Measurements from ENCODE around the gene TCAF1.

The TCAF1 gene

DNA sequence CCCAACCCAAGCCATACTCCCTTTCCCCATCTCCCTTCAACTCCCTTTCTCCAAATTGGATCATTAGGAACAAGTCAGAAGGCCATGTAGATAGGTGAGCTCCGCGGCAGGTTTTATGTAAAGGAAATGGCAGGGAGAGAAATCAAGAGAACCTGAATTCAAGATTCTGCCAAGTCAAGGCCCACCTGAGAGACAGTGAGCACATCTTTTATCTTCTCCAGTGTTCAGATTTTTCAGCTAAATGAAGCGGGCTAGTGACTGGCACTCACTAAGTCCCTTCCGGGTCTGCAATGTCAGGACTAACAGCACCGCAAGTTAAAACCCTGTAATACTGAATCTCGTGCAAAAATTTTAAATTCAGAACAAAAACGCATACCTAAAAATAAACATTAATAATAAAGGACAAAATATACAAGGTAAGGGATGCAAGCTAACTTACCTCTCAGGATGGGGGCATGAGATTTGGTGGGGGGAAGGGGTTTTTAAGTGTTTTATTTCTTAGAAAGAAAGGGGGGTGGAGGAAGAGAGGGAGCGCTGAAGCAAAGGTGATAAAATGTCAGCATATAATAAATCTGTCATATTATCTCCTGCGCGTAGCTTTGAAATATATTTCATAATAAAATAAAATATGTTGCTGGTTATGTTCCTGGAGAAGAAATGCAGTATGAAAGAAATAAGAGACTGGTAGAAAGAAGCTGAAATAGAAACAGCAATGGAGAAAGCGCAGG lies 17.6 kb downstream of the TCAF1 start:
- Histone ChIP-seq H4K20me1 (ENCODE audit: insufficient read depth, low read length) (peaks cover 34% of the 10 kb centered on the region; the same call in 1 of the 2 replicates), H3K4me3 (ENCODE audit: low read depth in 1 of 2, low read length in 2 of 2) (no peak overlapping the region), H3K4me1 (ENCODE audit: insufficient read depth, low read length) (no peaks in the 10 kb centered on the region), H3K36me3 (ENCODE audit: insufficient read depth, low read length) (peaks cover 4% of the 10 kb centered on the region), H3K9ac (ENCODE audit: low read depth, low read length) (no peak overlapping the region), H3K9me3 (ENCODE audit: insufficient read depth, low read length, severe bottlenecking) (peaks cover 2% of the 10 kb centered on the region), H3K4me2 (ENCODE audit: insufficient read depth, low read length) (no peak overlapping the region), H3K79me2 (ENCODE audit: insufficient read depth, low read length) (peaks cover 56% of the 10 kb centered on the region), H2AFZ (ENCODE audit: low read depth, low read length) (no peak overlapping the region), H3K27ac (ENCODE audit: low read length) (no peak overlapping the region), H3K27me3 (ENCODE audit: insufficient read depth, low read length, poor library complexity) (no peaks in the 10 kb centered on the region)
- no peak for DNase-seq
- no peak for ATAC-seq (ENCODE audit: insufficient read depth, low read depth)
- TF ChIP-seq, protein P1, sequence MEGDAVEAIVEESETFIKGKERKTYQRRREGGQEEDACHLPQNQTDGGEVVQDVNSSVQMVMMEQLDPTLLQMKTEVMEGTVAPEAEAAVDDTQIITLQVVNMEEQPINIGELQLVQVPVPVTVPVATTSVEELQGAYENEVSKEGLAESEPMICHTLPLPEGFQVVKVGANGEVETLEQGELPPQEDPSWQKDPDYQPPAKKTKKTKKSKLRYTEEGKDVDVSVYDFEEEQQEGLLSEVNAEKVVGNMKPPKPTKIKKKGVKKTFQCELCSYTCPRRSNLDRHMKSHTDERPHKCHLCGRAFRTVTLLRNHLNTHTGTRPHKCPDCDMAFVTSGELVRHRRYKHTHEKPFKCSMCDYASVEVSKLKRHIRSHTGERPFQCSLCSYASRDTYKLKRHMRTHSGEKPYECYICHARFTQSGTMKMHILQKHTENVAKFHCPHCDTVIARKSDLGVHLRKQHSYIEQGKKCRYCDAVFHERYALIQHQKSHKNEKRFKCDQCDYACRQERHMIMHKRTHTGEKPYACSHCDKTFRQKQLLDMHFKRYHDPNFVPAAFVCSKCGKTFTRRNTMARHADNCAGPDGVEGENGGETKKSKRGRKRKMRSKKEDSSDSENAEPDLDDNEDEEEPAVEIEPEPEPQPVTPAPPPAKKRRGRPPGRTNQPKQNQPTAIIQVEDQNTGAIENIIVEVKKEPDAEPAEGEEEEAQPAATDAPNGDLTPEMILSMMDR (IDR thresholded peaks at IDR 0.05; ENCODE audit: borderline replicate concordance, extremely low read depth, low read length, poor library complexity, severe bottlenecking): no peak
- no peak for TF ChIP-seq EZH2 (IDR thresholded peaks at IDR 0.05; ENCODE audit: borderline replicate concordance, low read depth, low read length, severe bottlenecking)

GRCh38 chr7:143882604-143883078 lies 19.3 kb downstream of the TCAF1 start:
- Histone ChIP-seq H3K4me2 (ENCODE audit: insufficient read depth, low read length) (no peak overlapping the region), H3K79me2 (ENCODE audit: insufficient read depth, low read length) (peaks cover 42% of the 10 kb centered on the region), H3K36me3 (ENCODE audit: insufficient read depth, low read length) (peaks cover 1% of the 10 kb centered on the region), H3K27ac (ENCODE audit: low read length) (no peak overlapping the region), H3K9ac (ENCODE audit: low read depth, low read length) (no peak overlapping the region), H3K4me3 (ENCODE audit: low read depth in 1 of 2, low read length in 2 of 2) (no peak overlapping the region), H3K27me3 (ENCODE audit: insufficient read depth, low read length, poor library complexity) (no peaks in the 10 kb centered on the region), H2AFZ (ENCODE audit: low read depth, low read length) (no peak overlapping the region), H4K20me1 (ENCODE audit: insufficient read depth, low read length) (peaks cover 39% of the 10 kb centered on the region; the same call in 1 of the 2 replicates), H3K4me1 (ENCODE audit: insufficient read depth, low read length) (no peaks in the 10 kb centered on the region), H3K9me3 (ENCODE audit: insufficient read depth, low read length, severe bottlenecking) (no peaks in the 10 kb centered on the region)
- DNase-seq (no peak), ATAC-seq (ENCODE audit: insufficient read depth, low read depth) (no peak)
- TF ChIP-seq EZH2 (IDR thresholded peaks at IDR 0.05; ENCODE audit: borderline replicate concordance, low read depth, low read length, severe bottlenecking): no peak
- TF ChIP-seq, protein P1 (IDR thresholded peaks at IDR 0.05; ENCODE audit: borderline replicate concordance, extremely low read depth, low read length, poor library complexity, severe bottlenecking): no peak

DNA sequence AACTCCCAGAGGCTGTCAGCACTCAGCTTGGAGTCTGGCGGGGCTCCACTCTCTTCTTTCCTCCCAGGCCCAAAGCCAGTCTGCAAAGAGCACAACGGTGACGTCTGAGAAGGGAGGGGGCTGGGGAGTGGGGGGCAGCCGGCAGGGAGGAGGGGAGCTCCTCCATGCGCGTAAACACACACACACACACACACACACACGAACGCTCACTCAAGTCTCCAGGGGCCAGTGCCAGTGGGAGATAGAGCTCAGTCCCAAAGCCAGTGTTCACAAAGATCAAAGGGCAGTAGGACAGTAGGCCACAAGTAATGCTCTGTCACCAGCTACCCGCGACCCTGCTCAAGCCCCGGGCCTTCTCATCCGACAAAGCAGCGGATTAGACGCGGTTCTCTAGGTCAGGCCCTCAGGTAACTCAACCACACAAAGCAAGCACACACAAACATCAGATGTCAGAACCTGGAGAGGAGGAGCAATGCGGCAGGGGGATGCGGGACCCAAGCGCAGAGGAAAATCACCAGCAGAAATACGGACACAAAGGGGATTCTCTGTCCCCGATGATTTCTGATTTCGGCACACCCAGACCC lies 19.9 kb downstream of the TCAF1 start:
- Histone ChIP-seq H3K9ac (ENCODE audit: low read depth, low read length) (no peak overlapping the region), H3K4me2 (ENCODE audit: insufficient read depth, low read length) (no peak overlapping the region)

More for the DNA sequence above, 19.9 kb downstream of the TCAF1 start:
- H3K4me3 ChIP-seq (ENCODE audit: low read depth in 1 of 2, low read length in 2 of 2): no peak overlapping the region
- no peak overlapping the region for H3K27ac ChIP-seq (ENCODE audit: low read length)
- TF ChIP-seq, protein P1 (IDR thresholded peaks at IDR 0.05; ENCODE audit: borderline replicate concordance, extremely low read depth, low read length, poor library complexity, severe bottlenecking): no peak
- no peak for TF ChIP-seq EZH2 (IDR thresholded peaks at IDR 0.05; ENCODE audit: borderline replicate concordance, low read depth, low read length, severe bottlenecking)
- no peak overlapping the region for H2AFZ ChIP-seq (ENCODE audit: low read depth, low read length)
- H3K4me1 ChIP-seq (ENCODE audit: insufficient read depth, low read length): no peaks in the 10 kb centered on the region
- no peaks in the 10 kb centered on the region for H3K27me3 ChIP-seq (ENCODE audit: insufficient read depth, low read length, poor library complexity)
- no peak for DNase-seq
- H3K79me2 ChIP-seq (ENCODE audit: insufficient read depth, low read length): peaks cover 42% of the 10 kb centered on the region
- H3K9me3 ChIP-seq (ENCODE audit: insufficient read depth, low read length, severe bottlenecking): no peaks in the 10 kb centered on the region
- H3K36me3 ChIP-seq (ENCODE audit: insufficient read depth, low read length): peaks cover 7% of the 10 kb centered on the region
- peak; percentile 28; the same call in 1 of the 3 replicates for ATAC-seq (ENCODE audit: insufficient read depth, low read depth)
- H4K20me1 ChIP-seq (ENCODE audit: insufficient read depth, low read length): peaks cover 41% of the 10 kb centered on the region; the same call in 1 of the 2 replicates
